HCT116 (cell line): Measurements from ENCODE around the gene NTRK3. TPM values are rescaled to one million over a fixed set of nuclear protein-coding genes. Genes with fewer than 3 reads are reported as not detected.

Experiments
- ATAC-seq: fragments of 200-7000 bp; cut with Tn5 transposase; 2 replicates; pipeline ENCODE4 v1.9.1; 2020; ENCODE audit warnings: mild to moderate bottlenecking, moderate library complexity
- BruUV-seq: library from RNA; stranded (reverse); fragments of 400-500 nt; replicated peaks from 2 replicates; lab custom pipeline; 2021; lab: Mats Ljungman, UMichigan
- CTCF ChIA-PET: fragments of 300-600 bp; sonication (Branson Sonifier 250); formaldehyde crosslinking; loops from one replicate; lab custom pipeline; 2021; ENCODE audit warnings: antibody characterized with exemption; lab: Charles Lee
- POLR2A ChIA-PET: fragments of 300-600, 350-600 bp; sonication (Branson Sonifier 250); formaldehyde crosslinking; loops from one replicate; lab custom pipeline; 2021; ENCODE audit warnings: antibody characterized with exemption; lab: Charles Lee
- RAD21 ChIA-PET, 2 experiments: fragments of 300-600 bp; sonication (Branson Sonifier 250); formaldehyde crosslinking; loops; one replicate each; lab custom pipeline; 2023; ENCODE audit warnings: low total read pairs in 2 of 2; ENCODE audit not compliant: uncharacterized antibody in 2 of 2, unreplicated experiment in 2 of 2, low non-redundant PET in 1 of 2; lab: Charles Lee
- DNase-seq: peaks from one replicate; pipeline ENCODE4 v3.0.0-alpha.2; 2010; ENCODE audit warnings: low read depth, low spot score
- H2AFZ ChIP-seq: fragments of 200-600 bp; shearing (Covaris generic), sonication (generic); 2 replicates; pipeline ENCODE4 v1.6.1; 2017; ENCODE audit warnings: low read depth, mixed run types, mixed read lengths, antibody characterized with exemption, low read length; ENCODE audit not compliant: poor library complexity, severe bottlenecking
- H3K27ac ChIP-seq: 2 replicates; pipeline ENCODE4 v1.5.1; 2012; ENCODE audit warnings: low read depth, low read length
- H3K27me3 ChIP-seq: fragments of 200-600 bp; sonication (generic); 2 replicates; pipeline ENCODE4 v1.6.1; 2016; ENCODE audit warnings: mixed run types, low read length, mixed read lengths; ENCODE audit not compliant: insufficient read depth
- H3K36me3 ChIP-seq, 2 experiments: fragments of 200-500 bp in 1 of 2; fragments of 200-600 bp in 1 of 2; sonication (Bioruptor generic) in 1 of 2; sonication (generic) in 1 of 2; 2 replicates each; pipeline versions ENCODE4 v1.5.1 to v1.6.1; 2014 to 2016; ENCODE audit warnings: low read length in 2 of 2, inconsistent platforms in 1 of 2, mixed read lengths in 1 of 2, mixed run types in 1 of 2; ENCODE audit not compliant: insufficient read depth in 2 of 2, control insufficient read depth in 1 of 2
- H3K4me1 ChIP-seq, 2 experiments: fragments of 200-600 bp in 1 of 2; sonication (generic) in 1 of 2; 2 replicates each; pipeline versions ENCODE4 v1.5.1 to v1.6.1; 2012 to 2017; ENCODE audit warnings: low read length in 2 of 2, inconsistent platforms in 1 of 2, mild to moderate bottlenecking in 1 of 2, mixed read lengths in 1 of 2, mixed run types in 1 of 2, moderate library complexity in 1 of 2; ENCODE audit not compliant: insufficient read depth in 2 of 2, control insufficient read depth in 1 of 2
- H3K4me2 ChIP-seq: fragments of 200-600 bp; sonication (generic); 2 replicates; pipeline ENCODE4 v1.6.1; 2017; ENCODE audit warnings: mixed run types, low read length, mixed read lengths
- H3K4me3 ChIP-seq, 2 experiments: fragments of 200-600 bp in 1 of 2; sonication (generic) in 1 of 2; replicated peaks in 1 of 2; 2 replicates each; pipeline ENCODE4 v1.5.1; 2011 to 2016; ENCODE audit warnings: low read length in 2 of 2, control low read depth in 1 of 2, low read depth in 1 of 2, mild to moderate bottlenecking in 1 of 2, mixed read lengths in 1 of 2, mixed run types in 1 of 2
- H3K79me2 ChIP-seq: fragments of 200-600 bp; sonication (generic); 2 replicates; pipeline ENCODE4 v1.6.1; 2017; ENCODE audit warnings: mild to moderate bottlenecking, mixed run types, low read length, moderate library complexity, mixed read lengths; ENCODE audit not compliant: insufficient read depth
- H3K9ac ChIP-seq: fragments of 200-600 bp; sonication (generic); 2 replicates; pipeline ENCODE4 v1.6.1; 2016; ENCODE audit warnings: low read length, mixed read lengths
- H3K9me2 ChIP-seq: fragments of 200-600 bp; sonication (generic), shearing (Covaris generic); 2 replicates; pipeline ENCODE4 v1.6.1; 2017; ENCODE audit warnings: mixed run types, mild to moderate bottlenecking, moderate library complexity; ENCODE audit not compliant: insufficient read depth
- H3K9me3 ChIP-seq, 2 experiments: fragments of 200-500 bp in 1 of 2; fragments of 200-600 bp in 1 of 2; sonication (Bioruptor generic) in 1 of 2; sonication (generic) in 1 of 2; 2 replicates each; pipeline ENCODE4 v1.6.1; 2014 to 2017; ENCODE audit warnings: low read length in 2 of 2, mixed read lengths in 2 of 2, inconsistent platforms in 1 of 2, low read depth in 1 of 2, mild to moderate bottlenecking in 1 of 2, mixed run types in 1 of 2, moderate library complexity in 1 of 2; ENCODE audit not compliant: control insufficient read depth in 1 of 2, insufficient read depth in 1 of 2
- H4K20me1 ChIP-seq: fragments of 200-600 bp; sonication (generic), shearing (Covaris generic); 2 replicates; pipeline ENCODE4 v1.6.1; 2017; ENCODE audit warnings: mixed run types, mild to moderate bottlenecking, moderate library complexity; ENCODE audit not compliant: insufficient read depth
- CBX3 ChIP-seq: IDR thresholded peaks from 2 replicates; pipeline ENCODE4 v1.6.1; 2012; ENCODE audit warnings: low read depth
- CEBPB ChIP-seq: IDR thresholded peaks from 2 replicates; pipeline ENCODE4 v1.6.1; 2012; ENCODE audit warnings: low read depth
- EGR1 ChIP-seq: IDR thresholded peaks from 2 replicates; pipeline ENCODE4 v1.6.1; 2012; ENCODE audit warnings: low read depth
- ELF1 ChIP-seq: IDR thresholded peaks from 2 replicates; pipeline ENCODE4 v1.6.1; 2012; ENCODE audit warnings: low read depth, borderline replicate concordance
- EZH2phosphoT487 ChIP-seq: fragments of 200-600 bp; IDR thresholded peaks from 2 replicates; pipeline ENCODE4 v1.6.1; 2018; ENCODE audit warnings: antibody characterized with exemption, borderline replicate concordance
- FOSL1 ChIP-seq: IDR thresholded peaks from 2 replicates; pipeline ENCODE4 v1.6.1; 2012; ENCODE audit warnings: low read depth
- POLR2A ChIP-seq: IDR thresholded peaks from 2 replicates; pipeline ENCODE4 v1.7.0; 2011; ENCODE audit warnings: borderline replicate concordance; ENCODE audit not compliant: insufficient read depth, insufficient read length; ENCODE audit errors: extremely low read depth
- POLR2AphosphoS5 ChIP-seq: IDR thresholded peaks from 2 replicates; pipeline ENCODE4 v1.6.1; 2011; ENCODE audit warnings: mild to moderate bottlenecking, low read depth, low read length, moderate library complexity
- RAD21 ChIP-seq: IDR thresholded peaks from 2 replicates; pipeline ENCODE4 v1.6.1; 2012; ENCODE audit warnings: low read depth, mild to moderate bottlenecking
- SIN3A ChIP-seq: IDR thresholded peaks from 2 replicates; pipeline ENCODE4 v1.6.1; 2012; ENCODE audit warnings: low read depth
- SRF ChIP-seq: IDR thresholded peaks from 2 replicates; pipeline ENCODE4 v1.6.1; 2012; ENCODE audit warnings: low read depth
- TCF7L2 ChIP-seq: IDR thresholded peaks from 2 replicates; pipeline ENCODE4 v1.7.0; 2011; ENCODE audit warnings: borderline replicate concordance, inconsistent platforms; ENCODE audit not compliant: insufficient read depth, insufficient read length; ENCODE audit errors: extremely low read depth
- YY1 ChIP-seq: IDR thresholded peaks from 2 replicates; pipeline ENCODE4 v1.6.1; 2011; ENCODE audit warnings: low read length, low read depth, moderate library complexity, mild to moderate bottlenecking; ENCODE audit not compliant: insufficient replicate concordance; ENCODE audit errors: extremely low read depth
- ZNF274 ChIP-seq: fragments of 200-500 bp; sonication (Bioruptor generic); IDR thresholded peaks from 2 replicates; pipeline ENCODE4 v1.6.1; 2014; ENCODE audit warnings: mild to moderate bottlenecking, low read depth, low read length, inconsistent platforms
- intact Hi-C: fragments of 100-400 bp; cut with micrococcal nuclease; formaldehyde crosslinking; loops from 2 replicates; pipeline ENCODE4 v1.10.0; 2022
- total RNA-seq: library from RNA; stranded (reverse); gene quantifications from one replicate; pipeline ENCODE4 v1.2.1, GENCODE V29; 2021; ENCODE audit not compliant: unreplicated experiment
- TF ChIP-seq, protein P1 (sequence below): IDR thresholded peaks from 2 replicates; pipeline ENCODE4 v1.6.1; 2011; ENCODE audit warnings: mild to moderate bottlenecking, low read length, moderate library complexity; ENCODE audit not compliant: insufficient replicate concordance; ENCODE audit errors: extremely low read depth
- TF ChIP-seq, protein P2 (sequence below): IDR thresholded peaks from 2 replicates; pipeline ENCODE4 v1.6.1; 2012; ENCODE audit warnings: low read depth
- TF ChIP-seq, protein P3 (sequence below): IDR thresholded peaks from 2 replicates; pipeline ENCODE4 v1.6.1; 2012

Gene NTRK3
- total RNA-seq, 1 experiment from 2014 or later, result not detected

DNA sequence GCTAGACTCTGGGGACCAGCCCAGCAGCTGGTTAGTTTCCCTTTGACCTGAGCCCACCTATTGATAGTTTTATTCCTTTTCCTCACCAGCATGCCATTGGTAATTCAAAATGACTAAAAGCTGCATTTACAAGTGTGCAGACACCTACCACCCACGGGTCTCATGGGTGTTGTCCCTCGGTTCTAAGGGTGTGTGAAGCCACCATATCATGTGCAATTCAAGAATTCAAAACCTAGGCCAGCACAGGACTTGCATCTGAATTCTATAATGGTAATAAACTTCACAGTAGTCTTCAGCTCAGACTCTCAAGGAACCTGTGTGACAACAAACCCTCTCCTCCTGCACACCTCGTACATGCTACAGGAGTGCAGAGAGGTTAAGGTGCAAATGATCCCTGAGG, 55.3 kb downstream of the NTRK3 start:
- DNase-seq (no peak), ATAC-seq (no peak)
- ChIA-PET CTCF (no interaction called here), RAD21 (no interaction called here), POLR2A (no interaction called here)
- no TSS peak for BruUV-seq
- 0 out of 2 replicates have a peak, but pooled peaks cover 16% of the 10 kb centered on the region for H3K27me3 ChIP-seq
- no peak overlapping the region for H3K27ac ChIP-seq
- H2AFZ ChIP-seq, result no peak overlapping the region
- H3K4me3 ChIP-seq, result no peak overlapping the region
- H3K9me2 ChIP-seq, result no peaks in the 10 kb centered on the region
- H3K9me3 ChIP-seq, result no peaks in the 10 kb centered on the region
- H3K4me1 ChIP-seq, result peaks cover 6 to 8% of the 10 kb centered on the region in 2 experiments; a peak in 2 of 4 replicates
- no peaks in the 10 kb centered on the region for H4K20me1 ChIP-seq
- H3K9ac ChIP-seq, result no peak overlapping the region
- no peaks in the 10 kb centered on the region for H3K79me2 ChIP-seq
- intact Hi-C loops, result no loop called here
- no peak for TF ChIP-seq POLR2A
- TF ChIP-seq CEBPB, result no peak
- TF ChIP-seq, all 23 proteins: peak for 0
- Histone ChIP-seq H3K36me3 (no peaks in the 10 kb centered on the region), H3K4me2 (no peak overlapping the region)

DNA sequence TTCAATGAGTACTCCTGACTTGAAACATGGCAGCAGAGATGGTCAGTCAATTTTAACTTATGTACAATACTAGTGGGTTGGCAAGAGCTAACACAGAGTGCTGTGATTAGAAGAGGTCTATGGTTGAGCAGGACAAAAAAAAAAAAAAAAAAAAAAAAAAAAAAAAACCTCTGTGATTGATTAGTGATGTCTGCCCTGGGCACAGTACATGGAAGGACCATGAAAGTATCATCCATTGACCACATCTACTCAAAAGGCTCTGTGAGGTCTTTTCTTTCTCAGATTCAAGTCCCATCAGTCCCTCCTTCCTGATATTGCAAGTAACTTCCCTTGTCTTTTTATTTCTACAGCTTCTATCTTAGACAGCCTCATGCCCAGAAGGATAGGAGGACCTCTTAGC, 59.6 kb downstream of the NTRK3 start:
- Histone ChIP-seq H3K27me3 (peaks cover 24% of the 10 kb centered on the region), H3K27ac (no peak overlapping the region), H4K20me1 (no peaks in the 10 kb centered on the region), H3K9me2 (no peaks in the 10 kb centered on the region), H3K9me3 (no peaks in the 10 kb centered on the region), H3K4me1 (no peaks in the 10 kb centered on the region), H3K4me3 (no peak overlapping the region), H3K9ac (no peak overlapping the region), H3K4me2 (no peak overlapping the region), H3K36me3 (no peaks in the 10 kb centered on the region), H2AFZ (no peak overlapping the region), H3K79me2 (no peaks in the 10 kb centered on the region)
- intact Hi-C loops, result no loop called here
- ChIA-PET CTCF (no interaction called here), RAD21 (no interaction called here), POLR2A (no interaction called here)
- BruUV-seq, result no TSS peak
- DNase-seq (no peak), ATAC-seq (no peak)
- TF ChIP-seq EZH2phosphoT487 (no peak), CBX3 (no peak), POLR2AphosphoS5 (no peak), ELF1 (no peak), CEBPB (no peak), SRF (no peak), YY1 (no peak), FOSL1 (no peak), RAD21 (no peak), EGR1 (no peak), ZNF274 (no peak), TCF7L2 (no peak), SIN3A (no peak)
- TF ChIP-seq, protein P1, sequence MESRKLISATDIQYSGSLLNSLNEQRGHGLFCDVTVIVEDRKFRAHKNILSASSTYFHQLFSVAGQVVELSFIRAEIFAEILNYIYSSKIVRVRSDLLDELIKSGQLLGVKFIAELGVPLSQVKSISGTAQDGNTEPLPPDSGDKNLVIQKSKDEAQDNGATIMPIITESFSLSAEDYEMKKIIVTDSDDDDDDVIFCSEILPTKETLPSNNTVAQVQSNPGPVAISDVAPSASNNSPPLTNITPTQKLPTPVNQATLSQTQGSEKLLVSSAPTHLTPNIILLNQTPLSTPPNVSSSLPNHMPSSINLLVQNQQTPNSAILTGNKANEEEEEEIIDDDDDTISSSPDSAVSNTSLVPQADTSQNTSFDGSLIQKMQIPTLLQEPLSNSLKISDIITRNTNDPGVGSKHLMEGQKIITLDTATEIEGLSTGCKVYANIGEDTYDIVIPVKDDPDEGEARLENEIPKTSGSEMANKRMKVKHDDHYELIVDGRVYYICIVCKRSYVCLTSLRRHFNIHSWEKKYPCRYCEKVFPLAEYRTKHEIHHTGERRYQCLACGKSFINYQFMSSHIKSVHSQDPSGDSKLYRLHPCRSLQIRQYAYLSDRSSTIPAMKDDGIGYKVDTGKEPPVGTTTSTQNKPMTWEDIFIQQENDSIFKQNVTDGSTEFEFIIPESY, result no peak
- TF ChIP-seq, protein P2, sequence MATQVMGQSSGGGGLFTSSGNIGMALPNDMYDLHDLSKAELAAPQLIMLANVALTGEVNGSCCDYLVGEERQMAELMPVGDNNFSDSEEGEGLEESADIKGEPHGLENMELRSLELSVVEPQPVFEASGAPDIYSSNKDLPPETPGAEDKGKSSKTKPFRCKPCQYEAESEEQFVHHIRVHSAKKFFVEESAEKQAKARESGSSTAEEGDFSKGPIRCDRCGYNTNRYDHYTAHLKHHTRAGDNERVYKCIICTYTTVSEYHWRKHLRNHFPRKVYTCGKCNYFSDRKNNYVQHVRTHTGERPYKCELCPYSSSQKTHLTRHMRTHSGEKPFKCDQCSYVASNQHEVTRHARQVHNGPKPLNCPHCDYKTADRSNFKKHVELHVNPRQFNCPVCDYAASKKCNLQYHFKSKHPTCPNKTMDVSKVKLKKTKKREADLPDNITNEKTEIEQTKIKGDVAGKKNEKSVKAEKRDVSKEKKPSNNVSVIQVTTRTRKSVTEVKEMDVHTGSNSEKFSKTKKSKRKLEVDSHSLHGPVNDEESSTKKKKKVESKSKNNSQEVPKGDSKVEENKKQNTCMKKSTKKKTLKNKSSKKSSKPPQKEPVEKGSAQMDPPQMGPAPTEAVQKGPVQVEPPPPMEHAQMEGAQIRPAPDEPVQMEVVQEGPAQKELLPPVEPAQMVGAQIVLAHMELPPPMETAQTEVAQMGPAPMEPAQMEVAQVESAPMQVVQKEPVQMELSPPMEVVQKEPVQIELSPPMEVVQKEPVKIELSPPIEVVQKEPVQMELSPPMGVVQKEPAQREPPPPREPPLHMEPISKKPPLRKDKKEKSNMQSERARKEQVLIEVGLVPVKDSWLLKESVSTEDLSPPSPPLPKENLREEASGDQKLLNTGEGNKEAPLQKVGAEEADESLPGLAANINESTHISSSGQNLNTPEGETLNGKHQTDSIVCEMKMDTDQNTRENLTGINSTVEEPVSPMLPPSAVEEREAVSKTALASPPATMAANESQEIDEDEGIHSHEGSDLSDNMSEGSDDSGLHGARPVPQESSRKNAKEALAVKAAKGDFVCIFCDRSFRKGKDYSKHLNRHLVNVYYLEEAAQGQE, result no peak
- TF ChIP-seq, protein P3, sequence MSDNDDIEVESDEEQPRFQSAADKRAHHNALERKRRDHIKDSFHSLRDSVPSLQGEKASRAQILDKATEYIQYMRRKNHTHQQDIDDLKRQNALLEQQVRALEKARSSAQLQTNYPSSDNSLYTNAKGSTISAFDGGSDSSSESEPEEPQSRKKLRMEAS, result no peak
